ENCODE measurements around the gene OCA2.

Gene OCA2

GRCh38 chr15:27932600-27932999 lies 166.5 kb downstream of the OCA2 start:
- Mint-ChIP-seq H3K4me1 (ENCODE audit: low read depth in 2 of 2) (no peaks in the 10 kb centered on the region), H3K9me3 (peaks cover 7 to 25% of the 10 kb centered on the region in 2 donors), H3K27ac (no peak overlapping the region), H3K36me3 (ENCODE audit: insufficient read depth) (no peaks in the 10 kb centered on the region), H3K27me3 (peaks cover 0 to 16% of the 10 kb centered on the region in 2 donors), H3K4me3 (no peak overlapping the region)
- DNase-seq (no peak), ATAC-seq (replicated peaks) (no peak)

GRCh38 chr15:27928386-27928785 lies 170.7 kb downstream of the OCA2 start:
- peaks cover 7 to 22% of the 10 kb centered on the region in 2 donors for H3K9me3 Mint-ChIP-seq
- H3K4me1 Mint-ChIP-seq (ENCODE audit: low read depth in 2 of 2), result no peaks in the 10 kb centered on the region
- DNase-seq (no peak), ATAC-seq (replicated peaks) (no peak)
- H3K36me3 Mint-ChIP-seq (ENCODE audit: insufficient read depth), result no peaks in the 10 kb centered on the region
- H3K4me3 Mint-ChIP-seq, result no peak overlapping the region
- H3K27me3 Mint-ChIP-seq, result no peaks in the 10 kb centered on the region
- H3K27ac Mint-ChIP-seq, result no peak overlapping the region

GRCh38 chr15:27912283-27912682 lies 186.8 kb downstream of the OCA2 start:
- H3K4me3 Mint-ChIP-seq, result no peak overlapping the region
- no peaks in the 10 kb centered on the region for H3K36me3 Mint-ChIP-seq (ENCODE audit: insufficient read depth)
- H3K27me3 Mint-ChIP-seq, result no peaks in the 10 kb centered on the region

GRCh38 chr15:27906802-27907201 lies 192.3 kb downstream of the OCA2 start:
- DNase-seq, result no peak
- Mint-ChIP-seq H3K27me3 (no peaks in the 10 kb centered on the region), H3K36me3 (ENCODE audit: insufficient read depth) (no peaks in the 10 kb centered on the region), H3K4me3 (no peak overlapping the region), H3K27ac (no peak overlapping the region), H3K4me1 (ENCODE audit: low read depth in 2 of 2) (no peaks in the 10 kb centered on the region), H3K9me3 (peaks cover 0 to 10% of the 10 kb centered on the region in 2 donors)
- no peak for ATAC-seq (replicated peaks)

More at GRCh38 chr15:27912283-27912682, 186.8 kb downstream of the OCA2 start:
- Mint-ChIP-seq H3K9me3 (peaks cover 0 to 5% of the 10 kb centered on the region in 2 donors), H3K4me1 (ENCODE audit: low read depth in 2 of 2) (no peaks in the 10 kb centered on the region), H3K27ac (no peak overlapping the region)
- no peak for DNase-seq
- ATAC-seq (replicated peaks), result no peak

GRCh38 chr15:27903405-27903804 lies 195.7 kb downstream of the OCA2 start:
- no peak for DNase-seq
- Mint-ChIP-seq H3K4me1 (ENCODE audit: low read depth in 2 of 2) (no peaks in the 10 kb centered on the region), H3K36me3 (ENCODE audit: insufficient read depth) (no peaks in the 10 kb centered on the region), H3K27ac (no peak overlapping the region), H3K4me3 (no peak overlapping the region), H3K9me3 (peaks cover 0 to 8% of the 10 kb centered on the region in 2 donors), H3K27me3 (peaks cover 0 to 7% of the 10 kb centered on the region in 2 donors)
- no peak for ATAC-seq (replicated peaks)

GRCh38 chr15:27902680-27903385 lies 196.3 kb downstream of the OCA2 start:
- no peak overlapping the region for H3K27ac Mint-ChIP-seq
- no peak overlapping the region for H3K4me3 Mint-ChIP-seq
- H3K27me3 Mint-ChIP-seq, result peaks cover 0 to 7% of the 10 kb centered on the region in 2 donors
- H3K36me3 Mint-ChIP-seq (ENCODE audit: insufficient read depth), result no peaks in the 10 kb centered on the region
- peaks cover 0 to 8% of the 10 kb centered on the region in 2 donors for H3K9me3 Mint-ChIP-seq
- H3K4me1 Mint-ChIP-seq (ENCODE audit: low read depth in 2 of 2), result no peaks in the 10 kb centered on the region
- no peak for DNase-seq
- ATAC-seq (replicated peaks), result no peak

- H3K4me3 Mint-ChIP-seq, result no peak overlapping the region
- peaks cover 0 to 7% of the 10 kb centered on the region in 2 donors for H3K27me3 Mint-ChIP-seq
- H3K9me3 Mint-ChIP-seq, result no peaks in the 10 kb centered on the region
- no peak for DNase-seq
- H3K27ac Mint-ChIP-seq, result no peak overlapping the region
- H3K36me3 Mint-ChIP-seq (ENCODE audit: insufficient read depth), result no peaks in the 10 kb centered on the region
- ATAC-seq (replicated peaks), result no peak
- no peaks in the 10 kb centered on the region for H3K4me1 Mint-ChIP-seq (ENCODE audit: low read depth in 2 of 2)
Observed at GRCh38 chr15:27899583-27900285, 199.4 kb downstream of the OCA2 start.

- H3K4me1 Mint-ChIP-seq (ENCODE audit: low read depth in 2 of 2), result no peaks in the 10 kb centered on the region
- DNase-seq (no peak), ATAC-seq (replicated peaks) (no peak)
- no peak overlapping the region for H3K27ac Mint-ChIP-seq
- peaks cover 0 to 7% of the 10 kb centered on the region in 2 donors for H3K27me3 Mint-ChIP-seq
- peaks cover 0 to 9% of the 10 kb centered on the region in 2 donors for H3K9me3 Mint-ChIP-seq
- no peaks in the 10 kb centered on the region for H3K36me3 Mint-ChIP-seq (ENCODE audit: insufficient read depth)
- no peak overlapping the region for H3K4me3 Mint-ChIP-seq
Observed at GRCh38 chr15:27897481-27897880, 201.6 kb downstream of the OCA2 start.

- no peaks in the 10 kb centered on the region for H3K36me3 Mint-ChIP-seq (ENCODE audit: insufficient read depth)
- H3K4me1 Mint-ChIP-seq (ENCODE audit: low read depth in 2 of 2), result no peaks in the 10 kb centered on the region
- no peak overlapping the region for H3K4me3 Mint-ChIP-seq
- no peaks in the 10 kb centered on the region for H3K27me3 Mint-ChIP-seq
- DNase-seq, result no peak
- no peak overlapping the region for H3K27ac Mint-ChIP-seq
- ATAC-seq (replicated peaks), result no peak
- peaks cover 2 to 29% of the 10 kb centered on the region in 2 donors for H3K9me3 Mint-ChIP-seq
Observed at GRCh38 chr15:27894645-27895044, 204.5 kb downstream of the OCA2 start.

GRCh38 chr15:27889258-27889657 lies 209.9 kb downstream of the OCA2 start:
- Mint-ChIP-seq H3K27ac (no peak overlapping the region), H3K9me3 (peaks cover 6 to 41% of the 10 kb centered on the region in 2 donors), H3K27me3 (peaks cover 0 to 8% of the 10 kb centered on the region in 2 donors), H3K4me3 (no peak overlapping the region), H3K36me3 (ENCODE audit: insufficient read depth) (no peaks in the 10 kb centered on the region), H3K4me1 (ENCODE audit: low read depth in 2 of 2) (no peaks in the 10 kb centered on the region)
- no peak for ATAC-seq (replicated peaks)
- no peak for DNase-seq

- Mint-ChIP-seq H3K9me3 (peaks cover 6 to 27% of the 10 kb centered on the region in 2 donors), H3K27me3 (peaks cover 0 to 8% of the 10 kb centered on the region in 2 donors), H3K27ac (no peak overlapping the region), H3K4me3 (no peak overlapping the region), H3K36me3 (ENCODE audit: insufficient read depth) (no peaks in the 10 kb centered on the region), H3K4me1 (ENCODE audit: low read depth in 2 of 2) (no peaks in the 10 kb centered on the region)
- no peak for DNase-seq
- ATAC-seq (replicated peaks), result no peak
Observed at GRCh38 chr15:27885201-27885600, 213.9 kb downstream of the OCA2 start.

GRCh38 chr15:27884726-27885125 lies 214.4 kb downstream of the OCA2 start:
- ATAC-seq (replicated peaks) (no peak), DNase-seq (no peak)
- peaks cover 0 to 8% of the 10 kb centered on the region in 2 donors for H3K27me3 Mint-ChIP-seq
- peaks cover 6 to 22% of the 10 kb centered on the region in 2 donors for H3K9me3 Mint-ChIP-seq
- no peaks in the 10 kb centered on the region for H3K36me3 Mint-ChIP-seq (ENCODE audit: insufficient read depth)
- no peak overlapping the region for H3K4me3 Mint-ChIP-seq
- no peak overlapping the region for H3K27ac Mint-ChIP-seq
- H3K4me1 Mint-ChIP-seq (ENCODE audit: low read depth in 2 of 2), result no peaks in the 10 kb centered on the region

GRCh38 chr15:27878841-27879240 lies 220.3 kb downstream of the OCA2 start:
- ATAC-seq (replicated peaks) (no peak), DNase-seq (no peak)
- no peaks in the 10 kb centered on the region for H3K27me3 Mint-ChIP-seq
- H3K4me1 Mint-ChIP-seq (ENCODE audit: low read depth in 2 of 2), result no peaks in the 10 kb centered on the region
- no peaks in the 10 kb centered on the region for H3K36me3 Mint-ChIP-seq (ENCODE audit: insufficient read depth)
- H3K27ac Mint-ChIP-seq, result no peak overlapping the region
- H3K4me3 Mint-ChIP-seq, result no peak overlapping the region
- peaks cover 2 to 10% of the 10 kb centered on the region in 2 donors for H3K9me3 Mint-ChIP-seq

- ATAC-seq (replicated peaks) (no peak), DNase-seq (no peak)
- no peak overlapping the region for H3K4me3 Mint-ChIP-seq
- no peak overlapping the region for H3K27ac Mint-ChIP-seq
- no peaks in the 10 kb centered on the region for H3K27me3 Mint-ChIP-seq
- peaks cover 0 to 8% of the 10 kb centered on the region in 2 donors for H3K9me3 Mint-ChIP-seq
- no peaks in the 10 kb centered on the region for H3K36me3 Mint-ChIP-seq (ENCODE audit: insufficient read depth)
- no peaks in the 10 kb centered on the region for H3K4me1 Mint-ChIP-seq (ENCODE audit: low read depth in 2 of 2)
Observed at GRCh38 chr15:27873828-27874227, 225.3 kb downstream of the OCA2 start.

Data from effector memory CD8-positive, alpha-beta T cell (primary cell).